ENCODE results near the gene CEP72.

The CEP72 gene

GRCh38 chr5:640461-641330 is 28.6 kb downstream of the CEP72 start:
- no peak for DNase-seq

- no peak for DNase-seq
Measured at GRCh38 chr5:641331-641765, 29.2 kb downstream of the CEP72 start.

GRCh38 chr5:642481-642880 is 30.3 kb downstream of the CEP72 start:
- DNase-seq, result no peak

- DNase-seq, result no peak
Measured at GRCh38 chr5:643351-643801, 31.2 kb downstream of the CEP72 start.

- no peak for DNase-seq
Measured at GRCh38 chr5:643811-644271, 31.7 kb downstream of the CEP72 start.

- DNase-seq, result no peak
Measured at GRCh38 chr5:644509-644908, 32.4 kb downstream of the CEP72 start.

GRCh38 chr5:644971-645370 is 32.8 kb downstream of the CEP72 start:
- no peak for DNase-seq

- no peak for DNase-seq
Measured at GRCh38 chr5:645421-645820, 33.3 kb downstream of the CEP72 start.

- DNase-seq, result no peak
Measured at GRCh38 chr5:646396-647201, 34.5 kb downstream of the CEP72 start.

GRCh38 chr5:647311-647710 is 35.2 kb downstream of the CEP72 start:
- DNase-seq, result no peak

- DNase-seq, result no peak
Measured at GRCh38 chr5:647727-648126, 35.6 kb downstream of the CEP72 start.

GRCh38 chr5:651296-652022 is 39.3 kb downstream of the CEP72 start:
- no peak for DNase-seq

GRCh38 chr5:652023-652515 is 39.9 kb downstream of the CEP72 start:
- no peak for DNase-seq

- no peak for DNase-seq
Measured at GRCh38 chr5:652773-653350, 40.7 kb downstream of the CEP72 start.

- no peak for DNase-seq
Measured at GRCh38 chr5:654071-654778, 42.1 kb downstream of the CEP72 start.

- no peak for DNase-seq
Measured at GRCh38 chr5:655406-655805, 43.3 kb downstream of the CEP72 start.

- DNase-seq, result no peak
Measured at GRCh38 chr5:657570-657969, 45.4 kb downstream of the CEP72 start.

GRCh38 chr5:658103-658502 is 46.0 kb downstream of the CEP72 start:
- no peak for DNase-seq

GRCh38 chr5:659496-660263 is 47.5 kb downstream of the CEP72 start:
- no peak for DNase-seq

GRCh38 chr5:660491-661030 is 48.4 kb downstream of the CEP72 start:
- no peak for DNase-seq
